B cell (primary cell): ENCODE results near the gene FRYL. TPM values are rescaled to one million over a fixed set of nuclear protein-coding genes. Genes with fewer than 3 reads are reported as not detected.

Source experiments
- ATAC-seq: fragments of 200-7000 bp; cut with Tn5 transposase; one replicate; pipeline ENCODE4 v1.10.0; 2021; ENCODE audit warnings: low read depth, mild to moderate bottlenecking, moderate number of reproducible peaks, moderate library complexity
- CTCF ChIA-PET: fragments of 350-600 bp; sonication (Branson Sonifier 250); formaldehyde crosslinking; loops from one replicate; lab custom pipeline; 2021; ENCODE audit warnings: antibody characterized with exemption, inconsistent platforms; lab: Charles Lee
- POLR2A ChIA-PET: fragments of 350-600 bp; sonication (Branson Sonifier 250); formaldehyde crosslinking; loops from one replicate; lab custom pipeline; 2021; ENCODE audit warnings: antibody characterized with exemption; lab: Charles Lee
- DNase-seq: peaks from one replicate; pipeline ENCODE4 v3.0.0; 2013
- H2AFZ ChIP-seq: 2 replicates; pipeline ENCODE4 v1.6.1; 2012; ENCODE audit warnings: mild to moderate bottlenecking, low read depth, low read length; ENCODE audit not compliant: insufficient read depth, poor library complexity, severe bottlenecking
- H3K27ac ChIP-seq, 2 donors: 1 replicate in 1 of 2; 2 replicates in 1 of 2; pipeline ENCODE4 v1.5.1; 2012 to 2013; ENCODE audit warnings: low read length in 2 of 2, mild to moderate bottlenecking in 2 of 2, moderate library complexity in 1 of 2
- H3K27me3 ChIP-seq, 4 experiments: fragments of 200-600 bp in 1 of 4; sonication (generic) in 1 of 4; replicated peaks in 1 of 4; 1 replicate in 2 of 4; 2 replicates in 2 of 4; pipeline versions ENCODE4 v1.6.1 to v1.7.0; 2013 to 2016; ENCODE audit warnings: low read length in 3 of 4, mild to moderate bottlenecking in 2 of 4, mixed read lengths in 1 of 4, moderate library complexity in 1 of 4; ENCODE audit not compliant: insufficient read depth in 4 of 4, control insufficient read depth in 3 of 4; ENCODE audit errors: control extremely low read depth in 1 of 4
- H3K36me3 ChIP-seq, 2 experiments: replicated peaks in 1 of 2; 1 replicate in 1 of 2; 2 replicates in 1 of 2; pipeline versions ENCODE4 v1.6.1 to v1.7.1; 2013; ENCODE audit warnings: low read length in 1 of 2; ENCODE audit not compliant: insufficient read depth in 2 of 2, control insufficient read depth in 1 of 2; ENCODE audit errors: control extremely low read depth in 1 of 2, extremely low read depth in 1 of 2
- H3K4me1 ChIP-seq, 2 donors: fragments of 200-600 bp in 1 of 2; sonication (generic) in 1 of 2; 1 replicate in 1 of 2; 2 replicates in 1 of 2; pipeline versions ENCODE4 v1.5.1 to v1.6.1; 2013 to 2017; ENCODE audit warnings: low read length in 2 of 2; ENCODE audit not compliant: control insufficient read depth in 2 of 2, insufficient read depth in 2 of 2
- H3K4me2 ChIP-seq: replicated peaks from 2 replicates; pipeline ENCODE3; 2012; ENCODE audit warnings: mild to moderate bottlenecking, low read depth, low read length; ENCODE audit not compliant: poor library complexity, severe bottlenecking
- H3K4me3 ChIP-seq, 5 experiments: fragments of 200-600 bp in 1 of 5; sonication (generic) in 1 of 5; 1 replicate in 3 of 5; 2 replicates in 2 of 5; pipeline versions ENCODE4 v1.5.1 to v1.7.0; 2011 to 2016; ENCODE audit warnings: low read length in 4 of 5, mild to moderate bottlenecking in 4 of 5, low read depth in 2 of 5, control low read depth in 1 of 5, moderate library complexity in 1 of 5; ENCODE audit not compliant: insufficient read depth in 1 of 5; ENCODE audit errors: control extremely low read depth in 1 of 5, extremely low read depth in 1 of 5
- H3K79me2 ChIP-seq: fragments of 200-600 bp; sonication (generic); one replicate; pipeline ENCODE4 v1.6.0; 2016; ENCODE audit warnings: low read length; ENCODE audit not compliant: control insufficient read depth, insufficient read depth
- H3K9ac ChIP-seq: fragments of 200-600 bp; sonication (generic); 2 replicates; pipeline ENCODE4 v1.6.1; 2017; ENCODE audit warnings: mild to moderate bottlenecking, low read length, moderate library complexity
- H3K9me3 ChIP-seq, 3 donors: one replicate each; pipeline versions ENCODE4 v1.6.1 to v1.7.1; 2013; ENCODE audit warnings: low read length in 2 of 3; ENCODE audit not compliant: control insufficient read depth in 2 of 3, insufficient read depth in 1 of 3; ENCODE audit errors: control extremely low read depth in 1 of 3
- H4K20me1 ChIP-seq: 2 replicates; pipeline ENCODE4 v1.6.0; 2012; ENCODE audit warnings: mild to moderate bottlenecking, low read length; ENCODE audit not compliant: insufficient read depth, control insufficient read depth, poor library complexity, severe bottlenecking
- H3K27ac Mint-ChIP-seq: one replicate; pipeline ENCODE4 v1.8.0; 2021; ENCODE audit warnings: mixed read lengths
- H3K27me3 Mint-ChIP-seq: one replicate; pipeline ENCODE4 v1.8.0; 2021; ENCODE audit warnings: mixed read lengths
- H3K4me1 Mint-ChIP-seq: one replicate; pipeline ENCODE4 v1.8.0; 2021; ENCODE audit warnings: mixed read lengths
- H3K4me3 Mint-ChIP-seq: one replicate; pipeline ENCODE4 v1.8.0; 2021; ENCODE audit warnings: mixed read lengths
- H3K9me3 Mint-ChIP-seq: one replicate; pipeline ENCODE4 v1.8.0; 2022; ENCODE audit warnings: mixed read lengths; ENCODE audit not compliant: insufficient read depth
- EZH2 ChIP-seq: IDR thresholded peaks from 2 replicates; pipeline ENCODE4 v1.6.1; 2012; ENCODE audit warnings: borderline replicate concordance, low read depth, mild to moderate bottlenecking, moderate library complexity, low read length; ENCODE audit not compliant: insufficient read depth, poor library complexity, severe bottlenecking
- WGBS: methylation state at CpG from one replicate; pipeline ENCODE4 v1.1.5; 2013; ENCODE audit warnings: missing lambda C conversion rate; ENCODE audit not compliant: insufficient coverage; 5-methylcytosine and 5-hydroxymethylcytosine counted together
- intact Hi-C: fragments of 100-400 bp; cut with micrococcal nuclease; formaldehyde crosslinking; loops from one replicate; pipeline ENCODE4 v1.10.0; 2022
- polyA plus RNA-seq: library from polyadenylated mRNA; depleted of rRNA; stranded (reverse); fragments of >200 nt; gene quantifications from 2 replicates; pipeline ENCODE4 v1.2.3, GENCODE V29; 2012
- total RNA-seq, 2 donors: library from RNA; stranded (reverse); fragments of 120-200 nt in 1 of 2; gene quantifications; 1 replicate in 1 of 2; 2 replicates in 1 of 2; pipeline versions ENCODE4 v1.2.3 to v1.2.4, GENCODE V29; 2013 to 2022
- TF ChIP-seq, protein P1 (sequence below): fragments of 200-600 bp; IDR thresholded peaks from one replicate; pipeline ENCODE4 v1.8.0; 2022; ENCODE audit warnings: antibody characterized with exemption, mild to moderate bottlenecking

FRYL gene
- total and polyA plus RNA-seq, 2 donors (not counting 1 experiment from before 2014, with no cell fraction given): 15.5 to 138 TPM

DNA sequence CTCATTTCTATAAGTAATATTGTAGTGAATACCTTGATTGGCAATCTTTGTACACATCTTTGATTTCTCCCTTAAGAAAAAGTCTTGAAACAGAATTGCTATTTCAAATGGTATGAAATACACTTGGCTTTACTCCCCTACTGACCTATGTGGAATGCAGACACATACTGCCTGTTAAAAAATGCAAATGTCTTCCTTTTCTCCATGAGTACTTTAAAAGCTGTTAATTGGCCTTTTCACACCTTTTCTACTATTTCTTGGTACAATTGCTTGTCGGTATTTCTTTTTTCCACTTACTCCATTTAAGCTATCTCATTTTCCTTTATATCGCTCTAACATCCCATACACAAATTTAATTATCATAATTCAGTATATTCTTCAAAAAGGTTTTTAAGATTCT lies 87.2 kb downstream of the FRYL start:
- WGBS: no CpG with 5 or more reads among the region's 2 CpGs
- peaks cover 73% of the 10 kb centered on the region for H3K79me2 ChIP-seq
- H3K27ac Mint-ChIP-seq: no peak overlapping the region

GRCh38 chr4:48692044-48692443 lies 88.0 kb downstream of the FRYL start:
- WGBS: no CpG with 5 or more reads among the region's 2 CpGs
- Histone ChIP-seq H2AFZ (no peak overlapping the region), H3K4me1 (peaks cover 0 to 8% of the 10 kb centered on the region in 2 donors), H3K4me2 (no peak overlapping the region), H4K20me1 (peaks cover 30% of the 10 kb centered on the region), H3K36me3 (no peaks in the 10 kb centered on the region), H3K4me3 (no peak overlapping the region), H3K9me3 (no peaks in the 10 kb centered on the region), H3K79me2 (peaks cover 71% of the 10 kb centered on the region), H3K27me3 (no peaks in the 10 kb centered on the region), H3K9ac (no peak overlapping the region), H3K27ac (no peak overlapping the region)
- Mint-ChIP-seq H3K4me1 (peaks cover 41% of the 10 kb centered on the region), H3K27ac (no peak overlapping the region), H3K9me3 (peaks cover 3% of the 10 kb centered on the region), H3K4me3 (no peak overlapping the region), H3K27me3 (no peaks in the 10 kb centered on the region)
- ATAC-seq (no peak), DNase-seq (no peak)
- no peak for TF ChIP-seq EZH2
- TF ChIP-seq, protein P1, sequence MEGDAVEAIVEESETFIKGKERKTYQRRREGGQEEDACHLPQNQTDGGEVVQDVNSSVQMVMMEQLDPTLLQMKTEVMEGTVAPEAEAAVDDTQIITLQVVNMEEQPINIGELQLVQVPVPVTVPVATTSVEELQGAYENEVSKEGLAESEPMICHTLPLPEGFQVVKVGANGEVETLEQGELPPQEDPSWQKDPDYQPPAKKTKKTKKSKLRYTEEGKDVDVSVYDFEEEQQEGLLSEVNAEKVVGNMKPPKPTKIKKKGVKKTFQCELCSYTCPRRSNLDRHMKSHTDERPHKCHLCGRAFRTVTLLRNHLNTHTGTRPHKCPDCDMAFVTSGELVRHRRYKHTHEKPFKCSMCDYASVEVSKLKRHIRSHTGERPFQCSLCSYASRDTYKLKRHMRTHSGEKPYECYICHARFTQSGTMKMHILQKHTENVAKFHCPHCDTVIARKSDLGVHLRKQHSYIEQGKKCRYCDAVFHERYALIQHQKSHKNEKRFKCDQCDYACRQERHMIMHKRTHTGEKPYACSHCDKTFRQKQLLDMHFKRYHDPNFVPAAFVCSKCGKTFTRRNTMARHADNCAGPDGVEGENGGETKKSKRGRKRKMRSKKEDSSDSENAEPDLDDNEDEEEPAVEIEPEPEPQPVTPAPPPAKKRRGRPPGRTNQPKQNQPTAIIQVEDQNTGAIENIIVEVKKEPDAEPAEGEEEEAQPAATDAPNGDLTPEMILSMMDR: no peak
- ChIA-PET POLR2A (no interaction called here), CTCF (no interaction called here)
- intact Hi-C loops: no loop called here

More for the DNA sequence above, 87.2 kb downstream of the FRYL start:
- H3K9ac ChIP-seq: no peak overlapping the region
- no peak overlapping the region for H3K4me2 ChIP-seq
- ATAC-seq: no peak
- no peaks in the 10 kb centered on the region for H3K9me3 ChIP-seq
- Mint-ChIP-seq H3K4me1 (peaks cover 41% of the 10 kb centered on the region), H3K9me3 (peaks cover 3% of the 10 kb centered on the region), H3K4me3 (no peak overlapping the region), H3K27me3 (no peaks in the 10 kb centered on the region)
- H3K27ac ChIP-seq: no peak overlapping the region
- intact Hi-C loops: no loop called here
- no peak overlapping the region for H3K4me3 ChIP-seq
- no peaks in the 10 kb centered on the region for H3K36me3 ChIP-seq
- POLR2A ChIA-PET: no interaction called here
- H4K20me1 ChIP-seq: peaks cover 37% of the 10 kb centered on the region
- no peak for DNase-seq
- TF ChIP-seq, protein P1: no peak
- TF ChIP-seq EZH2: no peak
- CTCF ChIA-PET: no interaction called here
- no peak overlapping the region for H2AFZ ChIP-seq
- H3K27me3 ChIP-seq: no peaks in the 10 kb centered on the region
- peaks cover 2 to 12% of the 10 kb centered on the region in 2 donors for H3K4me1 ChIP-seq
